Measurements from ENCODE around the gene BTK.
"Not testable (repeated sequence)": the region's sequence is repeated elsewhere in the genome, so short reads cannot be mapped to it uniquely, and the experiment has no call there.

Gene BTK

DNA sequence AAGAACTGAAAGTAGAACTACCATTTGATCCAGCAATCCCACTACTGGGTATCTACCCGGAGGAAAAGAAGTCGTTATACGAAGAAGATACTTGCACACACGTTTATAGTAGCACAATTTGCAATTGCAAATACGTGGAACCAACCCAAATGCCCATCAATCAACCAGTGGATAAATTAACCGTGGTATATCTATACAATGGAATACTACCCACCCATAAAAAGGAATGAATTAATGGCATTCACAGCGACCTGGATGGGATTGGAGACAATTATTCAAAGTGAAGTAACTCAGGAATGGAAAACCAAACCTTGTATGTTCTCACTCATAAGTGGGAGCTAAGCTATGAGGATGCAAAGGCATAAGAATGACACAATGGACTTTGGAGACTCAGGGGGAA is 51.7 kb downstream of the BTK start:
- not testable (repeated sequence) for DNase-seq

DNA sequence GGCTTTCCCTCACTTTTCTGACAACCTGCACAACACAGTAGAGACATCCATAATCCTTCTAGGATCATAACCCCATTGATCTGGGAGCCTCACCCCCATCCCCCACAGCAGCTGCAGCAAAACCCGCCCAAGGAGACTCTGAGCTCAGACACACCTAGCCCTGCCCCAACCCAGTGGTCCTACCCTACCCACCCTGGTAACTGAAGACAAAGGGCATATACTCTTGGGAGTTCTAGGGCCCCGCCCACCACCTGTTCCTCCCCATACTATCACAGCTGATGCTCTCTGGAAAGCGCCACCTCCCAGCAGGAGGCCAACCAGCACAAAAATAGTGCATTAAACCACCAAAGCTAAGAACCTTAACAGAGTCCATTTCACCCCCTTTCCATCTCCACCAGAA is 59.4 kb downstream of the BTK start:
- DNase-seq = not testable (repeated sequence)

GRCh38 chrX:101303790-101304189 is 82.2 kb downstream of the BTK start:
- no peak for DNase-seq

Measured in NCI-H446 (cell line).